PFSK-1 (cell line): ENCODE data around the gene FRRS1L. TPM values are rescaled to one million over a fixed set of nuclear protein-coding genes. Genes with fewer than 3 reads are reported as not detected.

Source experiments
- FOXP2 ChIP-seq: optimal IDR thresholded peaks from 2 replicates; pipeline ENCODE3; 2011; ENCODE audit warnings: borderline replicate concordance, control low read depth, inconsistent platforms; ENCODE audit not compliant: insufficient read depth; ENCODE audit errors: extremely low read length, extremely low read depth
- POLR2AphosphoS5 ChIP-seq: IDR thresholded peaks from 2 replicates; pipeline ENCODE4 v1.6.1; 2012; ENCODE audit warnings: low read depth, mild to moderate bottlenecking, control low read depth, low read length, moderate library complexity
- SIN3A ChIP-seq: IDR thresholded peaks from 2 replicates; pipeline ENCODE4 v1.6.1; 2012; ENCODE audit warnings: mild to moderate bottlenecking, low read length, moderate library complexity, borderline replicate concordance; ENCODE audit not compliant: insufficient read depth
- TAF1 ChIP-seq: IDR thresholded peaks from 2 replicates; pipeline ENCODE4 v1.6.1; 2012; ENCODE audit warnings: low read length, control low read depth, borderline replicate concordance; ENCODE audit not compliant: insufficient read depth
- polyA plus RNA-seq: library from polyadenylated mRNA; unstranded; fragments of >200 nt; gene quantifications from one replicate; pipeline ENCODE4 v1.2.1, GENCODE V29; 2012; ENCODE audit warnings: low read depth, missing spikeins; ENCODE audit not compliant: insufficient read length
- TF ChIP-seq, protein P1 (sequence below), 2 experiments: IDR thresholded peaks; 2 replicates each; pipeline versions ENCODE4 v1.6.1 to v1.8.0; 2011 to 2012; ENCODE audit warnings: low read depth in 2 of 2, low read length in 2 of 2, control low read depth in 1 of 2, inconsistent platforms in 1 of 2, mild to moderate bottlenecking in 1 of 2, moderate library complexity in 1 of 2; ENCODE audit not compliant: insufficient read depth in 1 of 2

Gene FRRS1L, protein sequence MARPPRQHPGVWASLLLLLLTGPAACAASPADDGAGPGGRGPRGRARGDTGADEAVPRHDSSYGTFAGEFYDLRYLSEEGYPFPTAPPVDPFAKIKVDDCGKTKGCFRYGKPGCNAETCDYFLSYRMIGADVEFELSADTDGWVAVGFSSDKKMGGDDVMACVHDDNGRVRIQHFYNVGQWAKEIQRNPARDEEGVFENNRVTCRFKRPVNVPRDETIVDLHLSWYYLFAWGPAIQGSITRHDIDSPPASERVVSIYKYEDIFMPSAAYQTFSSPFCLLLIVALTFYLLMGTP
- polyA plus RNA-seq, result not detected

DNA sequence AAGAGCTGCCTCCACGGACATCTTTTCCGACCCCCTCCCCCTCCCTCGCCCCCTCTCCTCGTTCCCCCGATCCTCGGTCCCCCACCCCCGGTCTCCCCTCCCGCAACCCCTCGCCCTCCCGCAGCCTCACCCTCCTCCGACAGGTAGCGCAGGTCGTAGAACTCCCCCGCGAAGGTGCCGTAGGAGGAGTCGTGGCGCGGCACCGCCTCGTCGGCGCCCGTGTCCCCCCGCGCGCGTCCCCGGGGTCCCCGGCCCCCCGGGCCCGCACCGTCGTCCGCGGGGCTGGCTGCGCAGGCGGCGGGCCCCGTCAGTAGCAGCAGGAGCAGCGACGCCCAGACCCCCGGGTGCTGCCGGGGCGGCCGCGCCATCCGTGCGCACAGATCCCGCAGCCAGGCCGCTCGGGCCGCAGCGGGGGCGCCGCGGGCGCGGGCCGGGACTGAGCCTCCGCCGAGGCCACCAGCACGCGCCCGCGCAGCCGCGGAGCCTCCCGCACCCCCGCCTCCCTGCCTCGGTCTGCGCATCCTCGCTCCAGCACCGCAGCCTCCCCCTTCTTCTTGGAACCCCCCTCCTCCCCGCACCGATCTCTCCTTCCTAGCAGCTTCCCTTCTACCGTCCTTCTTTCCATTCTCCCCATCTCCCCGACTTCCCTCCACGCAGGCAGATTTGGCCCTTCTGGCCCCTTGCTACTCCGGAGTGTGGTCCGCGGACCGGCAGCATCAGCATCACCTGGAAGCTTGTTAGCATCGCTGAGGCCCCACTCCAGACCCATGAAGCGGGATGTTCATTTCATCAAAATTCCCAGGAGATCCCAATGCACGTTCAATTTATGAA is at the start of gene FRRS1L:
Gene FRRS1L (minus strand): TSS at position 479 of the 831 bp plus-strand sequence. CDS start 111 bp downstream, at position 368.
- TF ChIP-seq POLR2AphosphoS5, result no peak
- no peak for TF ChIP-seq TAF1

GRCh38 chr9:109214414-109214813 is 47.4 kb upstream of the FRRS1L start:
- TF ChIP-seq, protein P1, sequence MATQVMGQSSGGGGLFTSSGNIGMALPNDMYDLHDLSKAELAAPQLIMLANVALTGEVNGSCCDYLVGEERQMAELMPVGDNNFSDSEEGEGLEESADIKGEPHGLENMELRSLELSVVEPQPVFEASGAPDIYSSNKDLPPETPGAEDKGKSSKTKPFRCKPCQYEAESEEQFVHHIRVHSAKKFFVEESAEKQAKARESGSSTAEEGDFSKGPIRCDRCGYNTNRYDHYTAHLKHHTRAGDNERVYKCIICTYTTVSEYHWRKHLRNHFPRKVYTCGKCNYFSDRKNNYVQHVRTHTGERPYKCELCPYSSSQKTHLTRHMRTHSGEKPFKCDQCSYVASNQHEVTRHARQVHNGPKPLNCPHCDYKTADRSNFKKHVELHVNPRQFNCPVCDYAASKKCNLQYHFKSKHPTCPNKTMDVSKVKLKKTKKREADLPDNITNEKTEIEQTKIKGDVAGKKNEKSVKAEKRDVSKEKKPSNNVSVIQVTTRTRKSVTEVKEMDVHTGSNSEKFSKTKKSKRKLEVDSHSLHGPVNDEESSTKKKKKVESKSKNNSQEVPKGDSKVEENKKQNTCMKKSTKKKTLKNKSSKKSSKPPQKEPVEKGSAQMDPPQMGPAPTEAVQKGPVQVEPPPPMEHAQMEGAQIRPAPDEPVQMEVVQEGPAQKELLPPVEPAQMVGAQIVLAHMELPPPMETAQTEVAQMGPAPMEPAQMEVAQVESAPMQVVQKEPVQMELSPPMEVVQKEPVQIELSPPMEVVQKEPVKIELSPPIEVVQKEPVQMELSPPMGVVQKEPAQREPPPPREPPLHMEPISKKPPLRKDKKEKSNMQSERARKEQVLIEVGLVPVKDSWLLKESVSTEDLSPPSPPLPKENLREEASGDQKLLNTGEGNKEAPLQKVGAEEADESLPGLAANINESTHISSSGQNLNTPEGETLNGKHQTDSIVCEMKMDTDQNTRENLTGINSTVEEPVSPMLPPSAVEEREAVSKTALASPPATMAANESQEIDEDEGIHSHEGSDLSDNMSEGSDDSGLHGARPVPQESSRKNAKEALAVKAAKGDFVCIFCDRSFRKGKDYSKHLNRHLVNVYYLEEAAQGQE (IDR thresholded peaks at IDR 0.05; ENCODE audit: insufficient read depth in 1 of 2, low read depth in 2 of 2, low read length in 2 of 2), result no peak
- TF ChIP-seq POLR2AphosphoS5, result no peak
- no peak for TF ChIP-seq SIN3A
- TF ChIP-seq TAF1, result no peak
- TF ChIP-seq FOXP2, result no peak

DNA sequence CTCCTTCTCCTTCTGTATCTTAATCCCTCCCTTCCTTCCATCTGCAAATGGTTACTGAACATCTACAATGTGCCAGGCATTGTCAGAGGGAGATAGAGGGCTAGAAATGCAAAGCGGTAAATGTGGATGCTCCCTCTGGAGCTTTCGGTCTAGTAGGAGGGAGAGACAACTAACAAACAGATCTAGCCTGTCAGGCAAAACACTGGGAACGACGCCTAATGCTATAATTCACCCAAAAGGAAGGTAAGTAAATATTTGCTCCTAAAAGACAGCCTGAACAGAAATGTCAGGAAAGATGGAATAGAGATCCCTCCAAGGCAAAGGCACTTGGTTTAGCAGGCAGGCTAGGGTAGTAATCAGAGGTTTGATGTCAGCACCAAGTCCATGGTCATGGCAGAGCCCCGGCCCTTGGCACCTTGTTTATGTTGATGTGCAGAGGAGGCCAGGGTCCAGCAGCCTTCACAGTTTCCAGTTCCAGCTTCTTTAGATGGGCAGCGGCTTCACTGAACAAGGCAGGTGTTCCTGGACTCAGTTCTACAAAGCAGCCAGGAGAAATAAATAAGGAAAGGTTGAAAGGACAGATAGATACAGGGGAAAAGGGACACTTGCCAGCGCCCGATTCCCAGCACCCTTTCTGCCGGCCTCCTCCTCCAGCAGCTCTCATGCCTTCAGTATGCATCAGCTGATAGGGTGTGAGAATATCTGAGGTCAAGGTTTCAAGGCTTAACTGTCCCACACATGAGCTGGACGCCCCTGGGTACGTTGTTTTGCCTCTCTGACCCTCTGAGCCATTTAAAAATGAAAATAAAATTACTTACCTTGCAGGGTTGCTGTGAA is 46.5 kb upstream of the FRRS1L start:
- TF ChIP-seq POLR2AphosphoS5 (no peak), TAF1 (no peak), FOXP2 (no peak), SIN3A (no peak)
- TF ChIP-seq, protein P1 (IDR thresholded peaks at IDR 0.05; ENCODE audit: insufficient read depth in 1 of 2, low read depth in 2 of 2, low read length in 2 of 2), result no peak

GRCh38 chr9:109212768-109213167 is 45.7 kb upstream of the FRRS1L start:
- no peak for TF ChIP-seq SIN3A
- no peak for TF ChIP-seq FOXP2
- no peak for TF ChIP-seq TAF1

DNA sequence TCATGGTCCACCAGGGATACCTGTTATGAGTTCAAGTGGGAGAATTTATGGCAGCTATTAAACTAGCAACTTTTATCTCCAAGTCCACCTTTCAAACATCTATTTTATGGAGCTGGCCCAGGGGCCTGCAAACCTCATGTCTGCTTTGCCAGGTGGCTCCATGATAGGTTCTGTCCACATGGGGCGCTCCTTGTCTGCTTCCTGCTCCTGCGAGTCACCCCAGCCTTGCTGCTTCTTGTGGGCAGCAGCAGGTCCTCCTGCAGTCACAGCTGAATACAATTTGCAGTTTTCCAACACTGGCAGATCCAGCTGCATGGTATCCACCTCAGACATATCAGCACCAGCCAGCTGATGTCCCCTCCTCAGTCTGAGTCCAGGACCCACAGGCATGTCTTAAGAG is 39.6 kb upstream of the FRRS1L start:
- TF ChIP-seq TAF1 (no peak), FOXP2 (no peak), POLR2AphosphoS5 (no peak), SIN3A (no peak)
- TF ChIP-seq, protein P1 (IDR thresholded peaks at IDR 0.05; ENCODE audit: insufficient read depth in 1 of 2, low read depth in 2 of 2, low read length in 2 of 2), result no peak
